Adrenal gland (tissue), 12 donors: ENCODE measurements around the gene S100A6. TPM values are rescaled to one million over a fixed set of nuclear protein-coding genes. Genes with fewer than 3 reads are reported as not detected.
"Not testable (repeated sequence)": the region's sequence is repeated elsewhere in the genome, so short reads cannot be mapped to it uniquely, and the experiment has no call there.

Source experiments
- DNase-seq, 7 donors: peaks; one replicate each; pipeline ENCODE4 v3.0.0-alpha.2; 2019 to 2020
- H3K27ac ChIP-seq, 5 donors: fragments of 200-600 bp; sonication (generic) in 4 of 5; 1 replicate in 3 of 5; 2 replicates in 2 of 5; pipeline versions ENCODE4 v1.5.1 to v1.8.0; 2016 to 2020; ENCODE audit warnings: mild to moderate bottlenecking in 1 of 5
- H3K27me3 ChIP-seq: fragments of 200-600 bp; 2 replicates; pipeline ENCODE4 v1.8.0; 2021
- H3K36me3 ChIP-seq, 2 donors: fragments of 200-600 bp; replicated peaks in 1 of 2; 1 replicate in 1 of 2; 2 replicates in 1 of 2; pipeline versions ENCODE4 v1.5.1 to v1.8.0; 2018 to 2022
- H3K4me1 ChIP-seq, 2 donors: fragments of 200-600 bp; replicated peaks in 1 of 2; 1 replicate in 1 of 2; 2 replicates in 1 of 2; pipeline versions ENCODE4 v1.5.1 to v1.8.0; 2018 to 2021
- H3K4me3 ChIP-seq, 4 donors: fragments of 200-600 bp; sonication (generic) in 3 of 4; one replicate each; pipeline ENCODE4 v1.5.1; 2016 to 2018
- H3K9me3 ChIP-seq, 3 donors: fragments of 200-600 bp; sonication (generic) in 1 of 3; replicated peaks in 1 of 3; 1 replicate in 2 of 3; 2 replicates in 1 of 3; pipeline versions ENCODE4 v1.5.1 to v1.8.0; 2016 to 2021
- POLR2A ChIP-seq, 2 donors: fragments of 450-650 bp; IDR thresholded peaks; one replicate each; pipeline ENCODE4 v1.6.1; 2017; ENCODE audit warnings: antibody characterized with exemption in 2 of 2, mild to moderate bottlenecking in 2 of 2, moderate library complexity in 1 of 2
- WGBS, 4 donors: extraction: QIAGEN DNeasy Blood & Tissue Kit in 2 of 4; methylation state at CpG; one replicate each; pipeline versions ENCODE4 v1.1.5 to v1.1.7; 2013 to 2017; 5-methylcytosine and 5-hydroxymethylcytosine counted together
- intact Hi-C, 2 donors: fragments of 100-400 bp; cut with DNase I; formaldehyde crosslinking; loops; one replicate each; pipeline versions ENCODE4 v1.14.1 to v1.15.0; 2022 to 2023
- polyA plus RNA-seq, 3 donors: library from polyadenylated mRNA; stranded (reverse); fragments of 200-250 nt in 2 of 3; fragments of 350-450 nt in 1 of 3; fragmentation: Illumina TruSeq in 1 of 3; extraction: RNeasy Lipid Tissue Mini Kit (QIAGEN cat#74804) in 1 of 3; gene quantifications; one replicate each; pipeline ENCODE4 v1.2.3, GENCODE V29; 2013 to 2014
- total RNA-seq, 9 donors: library from RNA; depleted of rRNA in 4 of 9; stranded (reverse); fragments of >200 nt in 4 of 9; fragments of 120-200 nt in 1 of 9; fragmentation: NEBNext Ultra II Directional in 1 of 9; extraction: Animal tissue kit (Norgen Biotek cat#: 25700) in 1 of 9; gene quantifications; one replicate each; pipeline versions ENCODE4 v1.1.0 to v1.2.4, GENCODE V29; 2013 to 2023
- TF ChIP-seq, protein P1 (sequence below), 6 experiments: fragments of 450-650 bp in 4 of 6; fragments of 200-600 bp in 2 of 6; sonication (generic) in 1 of 6; IDR thresholded peaks; 1 replicate in 5 of 6; 2 replicates in 1 of 6; pipeline versions ENCODE4 v1.5.1 to v1.8.0; 2016 to 2021; ENCODE audit warnings: antibody characterized with exemption in 6 of 6, mild to moderate bottlenecking in 2 of 6, moderate library complexity in 1 of 6
- donor health status: healthy with polysubstance abuse.
- donor health status: Bipolar disorder and iron deficiency.
- donor health status: DM: yes; HTN: yes; CAD: no.
- donor health status: DM: no; HTN: no; CAD: no.
- donor health status: DM: no; HTN: no; CAD: no.
- donor health status: DM: yes; HTN: yes; CAD: no.

The S100A6 gene
- total and polyA plus RNA-seq, 12 donors = 39.4 to 4,129 (median 372) TPM

GRCh38 chr1:153520818-153521476 is 14.8 kb downstream of the S100A6 start:
- TF ChIP-seq, protein P1, sequence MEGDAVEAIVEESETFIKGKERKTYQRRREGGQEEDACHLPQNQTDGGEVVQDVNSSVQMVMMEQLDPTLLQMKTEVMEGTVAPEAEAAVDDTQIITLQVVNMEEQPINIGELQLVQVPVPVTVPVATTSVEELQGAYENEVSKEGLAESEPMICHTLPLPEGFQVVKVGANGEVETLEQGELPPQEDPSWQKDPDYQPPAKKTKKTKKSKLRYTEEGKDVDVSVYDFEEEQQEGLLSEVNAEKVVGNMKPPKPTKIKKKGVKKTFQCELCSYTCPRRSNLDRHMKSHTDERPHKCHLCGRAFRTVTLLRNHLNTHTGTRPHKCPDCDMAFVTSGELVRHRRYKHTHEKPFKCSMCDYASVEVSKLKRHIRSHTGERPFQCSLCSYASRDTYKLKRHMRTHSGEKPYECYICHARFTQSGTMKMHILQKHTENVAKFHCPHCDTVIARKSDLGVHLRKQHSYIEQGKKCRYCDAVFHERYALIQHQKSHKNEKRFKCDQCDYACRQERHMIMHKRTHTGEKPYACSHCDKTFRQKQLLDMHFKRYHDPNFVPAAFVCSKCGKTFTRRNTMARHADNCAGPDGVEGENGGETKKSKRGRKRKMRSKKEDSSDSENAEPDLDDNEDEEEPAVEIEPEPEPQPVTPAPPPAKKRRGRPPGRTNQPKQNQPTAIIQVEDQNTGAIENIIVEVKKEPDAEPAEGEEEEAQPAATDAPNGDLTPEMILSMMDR (IDR thresholded peaks at IDR 0.05) = no peak
- TF ChIP-seq POLR2A (IDR thresholded peaks at IDR 0.05) = no peak
- 93 to 96% (median 94%) methylated on average over 3 to 4 of the region's 4 CpGs for WGBS, 4 donors
- Histone ChIP-seq H3K36me3 (no peaks in the 10 kb centered on the region), H3K27ac (no peak overlapping the region), H3K4me1 (peaks cover 2 to 5% of the 10 kb centered on the region in 2 donors), H3K4me3 (no peak overlapping the region), H3K9me3 (no peaks in the 10 kb centered on the region), H3K27me3 (no peaks in the 10 kb centered on the region)
- intact Hi-C loops = no loop called here
- peak in 1 of 7 donors; percentile 35 for DNase-seq

- H3K9me3 ChIP-seq, H3K36me3 ChIP-seq, H3K27ac ChIP-seq, H3K4me3 ChIP-seq, H3K27me3 ChIP-seq, H3K4me1 ChIP-seq, intact Hi-C loops: not testable (repeated sequence)
- DNase-seq = peak in 1 of 7 donors; percentile 39
- 74 to 79% (median 77%) methylated on average over 5 of the region's 5 CpGs for WGBS, 4 donors
Observed at GRCh38 chr1:153520137-153520691, 15.6 kb downstream of the S100A6 start.

- Histone ChIP-seq H3K36me3 (no peaks in the 10 kb centered on the region), H3K9me3 (no peaks in the 10 kb centered on the region), H3K4me3 (no peak overlapping the region), H3K27me3 (no peaks in the 10 kb centered on the region), H3K27ac (no peak overlapping the region), H3K4me1 (no peaks in the 10 kb centered on the region)
- DNase-seq = peak in 1 of 7 donors; percentile 18
- TF ChIP-seq, protein P1 (IDR thresholded peaks at IDR 0.05) = no peak
- TF ChIP-seq POLR2A (IDR thresholded peaks at IDR 0.05) = no peak
- intact Hi-C loops = loop anchor here (10.0 kb wide), 1 partner anchor 246 kb away; no protein-coding TSS in a partner anchor
- 90 to 94% (median 90%) methylated on average over 3 of the region's 3 CpGs for WGBS, 4 donors
Observed at GRCh38 chr1:153519242-153519641, 16.5 kb downstream of the S100A6 start.

DNA sequence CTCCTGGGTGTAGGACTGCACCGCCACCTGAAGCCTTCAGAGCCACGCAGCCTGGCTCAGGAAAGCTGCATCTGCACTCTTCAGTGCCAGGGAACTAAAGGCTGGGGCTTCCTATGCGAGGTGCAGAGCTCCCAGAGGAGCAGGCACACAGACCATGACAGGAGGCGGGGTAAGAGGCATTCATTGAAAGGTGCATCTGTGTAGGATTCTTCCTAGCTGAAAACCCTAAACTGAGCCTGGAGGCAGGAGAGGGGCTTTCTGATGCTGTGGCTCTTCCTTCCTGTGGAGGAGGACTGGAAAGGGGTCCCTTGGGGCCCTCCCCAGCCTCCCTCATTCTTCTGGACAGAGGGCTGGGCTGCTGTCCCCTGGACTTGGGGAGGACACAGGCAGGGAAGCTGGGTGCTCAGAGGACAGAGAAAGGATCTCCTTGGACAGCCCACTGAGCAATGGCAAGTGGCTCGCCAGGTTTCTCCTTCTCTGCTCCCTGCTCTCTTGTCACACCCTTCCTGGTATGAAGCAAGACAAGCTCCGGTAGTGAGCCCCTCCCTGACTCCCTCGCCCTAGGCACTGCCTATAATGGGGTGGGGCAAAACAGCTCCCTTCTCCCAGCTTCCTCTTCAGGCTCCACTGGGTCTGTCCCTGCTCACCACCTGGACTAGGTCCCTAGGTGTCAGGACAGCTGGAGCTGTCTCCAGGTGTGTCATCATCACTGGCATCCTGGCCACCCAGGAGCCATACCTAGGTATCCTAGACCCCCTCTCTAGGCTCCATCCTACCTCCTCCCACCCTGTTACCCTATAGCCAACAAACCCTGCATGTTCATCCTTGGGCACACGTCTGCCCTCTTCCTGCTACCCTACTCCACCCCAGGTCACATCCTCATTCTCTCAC is 20.0 kb downstream of the S100A6 start:
- 49 to 67% (median 59%) methylated on average over 5 to 8 of the region's 8 CpGs for WGBS, 4 donors
- TF ChIP-seq, protein P1 (IDR thresholded peaks at IDR 0.05) = no peak
- no peak for TF ChIP-seq POLR2A (IDR thresholded peaks at IDR 0.05)
- Histone ChIP-seq H3K27me3 (no peaks in the 10 kb centered on the region), H3K4me3 (no peak overlapping the region), H3K4me1 (no peaks in the 10 kb centered on the region), H3K27ac (no peak overlapping the region), H3K36me3 (no peaks in the 10 kb centered on the region), H3K9me3 (no peaks in the 10 kb centered on the region)
- intact Hi-C loops = loop anchor here (10.0 kb wide), 1 partner anchor 249 kb away; no protein-coding TSS in a partner anchor
- peak in 1 of 7 donors; percentile 50 for DNase-seq
